Cardiac muscle cell (in vitro differentiated cells and primary cell): Measurements from ENCODE around the gene CALM3. TPM values are rescaled to one million over a fixed set of nuclear protein-coding genes. Genes with fewer than 3 reads are reported as not detected.
A peak's percentile ranks its signal among the peaks of the same experiment; 100 is the strongest.

ENCODE experiments used
- DNase-seq, 2 donors: peaks; one replicate each; pipeline versions ENCODE4 v3.0.0 to v3.0.0-alpha.2; 2010 to 2017; ENCODE audit warnings: low read depth in 1 of 2, low spot score in 1 of 2
- H3K27ac ChIP-seq: fragments of 200-600 bp; sonication (generic); 2 replicates; pipeline ENCODE4 v1.5.1; 2016
- H3K27me3 ChIP-seq: fragments of 200-600 bp; sonication (generic); 2 replicates; pipeline ENCODE4 v1.6.0; 2016; ENCODE audit warnings: control low read depth
- H3K36me3 ChIP-seq: fragments of 200-600 bp; sonication (generic); 2 replicates; pipeline ENCODE4 v1.5.1; 2016; ENCODE audit warnings: control low read depth
- H3K4me1 ChIP-seq: fragments of 200-600 bp; sonication (generic); 2 replicates; pipeline ENCODE4 v1.8.1; 2017; ENCODE audit warnings: low read depth, mild to moderate bottlenecking, mixed run types
- H3K4me3 ChIP-seq: fragments of 200-600 bp; sonication (generic); 2 replicates; pipeline ENCODE4 v1.5.1; 2016; ENCODE audit warnings: mild to moderate bottlenecking
- H3K9me3 ChIP-seq: fragments of 200-600 bp; sonication (generic); 2 replicates; pipeline ENCODE4 v1.5.1; 2017; ENCODE audit warnings: low read depth, mild to moderate bottlenecking, control low read depth
- polyA plus RNA-seq: library from polyadenylated mRNA; unstranded; fragments of >200 nt; fragmentation: Nextera tagmentation; extraction: Ambion mirVana; gene quantifications from 2 replicates; pipeline ENCODE4 v1.2.1, GENCODE V29; 2016
- total RNA-seq: library from RNA; depleted of rRNA; stranded (reverse); fragments of >200 nt; gene quantifications from 2 replicates; pipeline ENCODE4 v1.2.3, GENCODE V29; 2016
- TF ChIP-seq, protein P1 (sequence below): IDR thresholded peaks from 2 replicates; pipeline ENCODE4 v1.5.1; 2012; ENCODE audit warnings: low read depth, mild to moderate bottlenecking, low read length

CALM3 gene
- total and polyA plus RNA-seq, 2 experiments from 2014 or later: 412 to 867 TPM

- H3K4me3 ChIP-seq: no peak overlapping the region
- TF ChIP-seq, protein P1, sequence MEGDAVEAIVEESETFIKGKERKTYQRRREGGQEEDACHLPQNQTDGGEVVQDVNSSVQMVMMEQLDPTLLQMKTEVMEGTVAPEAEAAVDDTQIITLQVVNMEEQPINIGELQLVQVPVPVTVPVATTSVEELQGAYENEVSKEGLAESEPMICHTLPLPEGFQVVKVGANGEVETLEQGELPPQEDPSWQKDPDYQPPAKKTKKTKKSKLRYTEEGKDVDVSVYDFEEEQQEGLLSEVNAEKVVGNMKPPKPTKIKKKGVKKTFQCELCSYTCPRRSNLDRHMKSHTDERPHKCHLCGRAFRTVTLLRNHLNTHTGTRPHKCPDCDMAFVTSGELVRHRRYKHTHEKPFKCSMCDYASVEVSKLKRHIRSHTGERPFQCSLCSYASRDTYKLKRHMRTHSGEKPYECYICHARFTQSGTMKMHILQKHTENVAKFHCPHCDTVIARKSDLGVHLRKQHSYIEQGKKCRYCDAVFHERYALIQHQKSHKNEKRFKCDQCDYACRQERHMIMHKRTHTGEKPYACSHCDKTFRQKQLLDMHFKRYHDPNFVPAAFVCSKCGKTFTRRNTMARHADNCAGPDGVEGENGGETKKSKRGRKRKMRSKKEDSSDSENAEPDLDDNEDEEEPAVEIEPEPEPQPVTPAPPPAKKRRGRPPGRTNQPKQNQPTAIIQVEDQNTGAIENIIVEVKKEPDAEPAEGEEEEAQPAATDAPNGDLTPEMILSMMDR: no peak
- no peak overlapping the region for H3K27ac ChIP-seq
- no peaks in the 10 kb centered on the region for H3K27me3 ChIP-seq
- no peak for DNase-seq
- H3K9me3 ChIP-seq: no peaks in the 10 kb centered on the region
- H3K4me1 ChIP-seq: no peaks in the 10 kb centered on the region
- no peaks in the 10 kb centered on the region for H3K36me3 ChIP-seq
Observed at GRCh38 chr19:46564701-46565100, 36.4 kb upstream of the CALM3 start.

DNA sequence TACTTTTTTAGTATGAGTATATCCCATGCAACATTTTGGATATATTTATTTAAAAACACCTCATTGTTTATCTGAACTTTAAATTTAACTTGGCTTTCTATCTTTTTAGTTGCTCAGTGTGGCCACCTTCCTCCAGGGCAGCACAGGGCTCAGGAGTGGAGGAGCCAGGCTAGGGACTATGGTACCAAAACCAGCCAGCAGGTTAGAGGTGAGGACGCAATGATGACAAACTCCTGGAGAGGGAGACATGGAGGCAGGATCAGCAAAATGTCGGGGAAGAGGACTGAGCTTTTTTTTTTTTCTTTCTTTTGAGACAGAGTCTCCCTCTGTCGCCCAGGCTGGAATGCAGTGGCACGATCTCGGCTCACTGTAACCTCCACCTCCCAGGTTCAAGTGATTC is 29.6 kb upstream of the CALM3 start:
- Histone ChIP-seq H3K4me3 (no peak overlapping the region), H3K27me3 (no peaks in the 10 kb centered on the region), H3K27ac (no peak overlapping the region), H3K4me1 (no peaks in the 10 kb centered on the region), H3K9me3 (no peaks in the 10 kb centered on the region), H3K36me3 (no peaks in the 10 kb centered on the region)
- TF ChIP-seq, protein P1: no peak
- peak; percentile 15 to 23 for DNase-seq

- H3K4me1 ChIP-seq: no peaks in the 10 kb centered on the region
- no peak overlapping the region for H3K4me3 ChIP-seq
- H3K9me3 ChIP-seq: no peaks in the 10 kb centered on the region
- no peak overlapping the region for H3K27ac ChIP-seq
- H3K27me3 ChIP-seq: no peaks in the 10 kb centered on the region
- no peak for DNase-seq
- TF ChIP-seq, protein P1: no peak
- no peaks in the 10 kb centered on the region for H3K36me3 ChIP-seq
Observed at GRCh38 chr19:46573679-46574498, 27.2 kb upstream of the CALM3 start.

GRCh38 chr19:46574533-46574932 is 26.6 kb upstream of the CALM3 start:
- no peaks in the 10 kb centered on the region for H3K27me3 ChIP-seq
- DNase-seq: peak in 1 of 2 donors; percentile 27

GRCh38 chr19:46578450-46578849 is 22.7 kb upstream of the CALM3 start:
- Histone ChIP-seq H3K27ac (no peak overlapping the region), H3K4me1 (no peaks in the 10 kb centered on the region), H3K4me3 (no peak overlapping the region), H3K9me3 (no peaks in the 10 kb centered on the region), H3K27me3 (no peaks in the 10 kb centered on the region), H3K36me3 (no peaks in the 10 kb centered on the region)
- TF ChIP-seq, protein P1: no peak
- DNase-seq: no peak

More at GRCh38 chr19:46574533-46574932, 26.6 kb upstream of the CALM3 start:
- Histone ChIP-seq H3K9me3 (no peaks in the 10 kb centered on the region), H3K4me1 (no peaks in the 10 kb centered on the region), H3K27ac (no peak overlapping the region), H3K36me3 (no peaks in the 10 kb centered on the region), H3K4me3 (no peak overlapping the region)
- TF ChIP-seq, protein P1: no peak
